ENCODE measurements around the gene HTATIP2. TPM values are rescaled to one million over a fixed set of nuclear protein-coding genes. Genes with fewer than 3 reads are reported as not detected.
"Not testable (repeated sequence)": the region's sequence is repeated elsewhere in the genome, so short reads cannot be mapped to it uniquely, and the experiment has no call there.

HTATIP2 gene
- total and polyA plus RNA-seq, 2 of the 4 experiments (the other 2 are of a cell fraction) = 7.2 to 11.6 TPM

GRCh38 chr11:20364341-20364792, 853 bp downstream of the HTATIP2 start:
- Histone ChIP-seq H4K5ac (ENCODE audit: low read depth, low read length) (peak overlapping the region; percentile 81), H3K79me1 (ENCODE audit: low read depth in 1 of 2, low read length in 2 of 2) (peaks cover 16 to 24% of the 10 kb centered on the region in 2 experiments; a peak in 3 of 4 replicates), H3K9ac (ENCODE audit: low read depth, low read length) (peak overlapping the region; percentile 54), H3K4me1 (ENCODE audit: control insufficient read depth, insufficient read depth, low read length) (peaks cover 16% of the 10 kb centered on the region), H2BK20ac (ENCODE audit: low read depth, low read length) (peak overlapping the region; percentile 35), H2BK15ac (ENCODE audit: low read depth, low read length) (peak overlapping the region; percentile 69; the same call in 2 of the 3 replicates), H3K9me3 (ENCODE audit: control insufficient read depth, insufficient read depth, low read length) (no peaks in the 10 kb centered on the region), H3K23ac (ENCODE audit: low read depth, low read length) (peak overlapping the region; percentile 60), H3K14ac (replicated peaks; ENCODE audit: low read depth, low read length) (peak overlapping the region; percentile 70), H3K36me3 (ENCODE audit: control insufficient read depth, insufficient read depth, low read length) (no peaks in the 10 kb centered on the region), H3K18ac (ENCODE audit: low read depth, low read length) (peak overlapping the region; percentile 72), H2BK5ac (ENCODE audit: low read depth, low read length, poor library complexity, severe bottlenecking) (no peak overlapping the region), H4K91ac (ENCODE audit: insufficient read depth, low read depth, low read length) (peak overlapping the region; percentile 77), H3K27ac (ENCODE audit: insufficient read depth, low read length) (peak overlapping the region; percentile 51), H4K8ac (ENCODE audit: low read depth in 2 of 2, low read length in 2 of 2) (peak overlapping the region; percentile 87 to 94), H2AK9ac (replicated peaks; ENCODE audit: low read depth, low read length, poor library complexity) (peak overlapping the region; percentile 91), H3K56ac (ENCODE audit: extremely low read depth, insufficient read depth, low read length) (peak overlapping the region; percentile 14; the same call in 1 of the 2 replicates), H3K9me1 (ENCODE audit: insufficient read depth, low read length) (peaks cover 4% of the 10 kb centered on the region), H3K4me3 (ENCODE audit: insufficient read depth, low read depth, low read length) (peak overlapping the region; percentile 59), H2AFZ (replicated peaks; ENCODE audit: low read length, poor library complexity) (peak overlapping the region; percentile 95), H3K4me2 (ENCODE audit: low read depth, low read length) (peak overlapping the region; percentile 78), H4K20me1 (ENCODE audit: insufficient read depth, low read length) (no peaks in the 10 kb centered on the region), H2AK5ac (ENCODE audit: low read depth, low read length) (peak overlapping the region; percentile 56), H2BK120ac (ENCODE audit: low read depth, low read length) (peak overlapping the region; percentile 85), H3K27me3 (ENCODE audit: control insufficient read depth, insufficient read depth, low read length) (no peaks in the 10 kb centered on the region), H3K4ac (ENCODE audit: low read depth, low read length) (peak overlapping the region; percentile 91)
- POLR2A ChIA-PET (ENCODE audit: unreplicated experiment) = no interaction called here
- no peak for DNase-seq
- dilution Hi-C loops (cut with HindIII; ENCODE audit: low sequenced_read_pairs, unreplicated experiment) = no loop called here
- WGBS, 2 experiments (ENCODE audit: extremely low coverage in 2 of 2, insufficient read length in 1 of 2) = 69% methylated on average over 5 of the region's 6 CpGs; no CpG with 5 or more reads in 1 of the 2 experiments
- no peak for TF ChIP-seq RFX5 (IDR thresholded peaks at IDR 0.05; ENCODE audit: low read depth, low read length)
- TF ChIP-seq USF2 (IDR thresholded peaks at IDR 0.05; ENCODE audit: low read depth, low read length) = no peak
- no peak for TF ChIP-seq CEBPB (IDR thresholded peaks at IDR 0.05; ENCODE audit: low read depth, low read length)
- TF ChIP-seq MAFK (IDR thresholded peaks at IDR 0.05; ENCODE audit: low read depth, low read length) = no peak
- no peak for TF ChIP-seq POLR2A (IDR thresholded peaks at IDR 0.05; ENCODE audit: low read depth, low read length)
- intact Hi-C loops (cut with micrococcal nuclease) = no loop called here
- CTCF ChIA-PET = interaction anchor here (1.0 to 3.1 kb wide), 4 partner anchors 8 to 236 kb away, joined by 3 to 10 read pairs (median 4); no protein-coding TSS in a partner anchor
- BruUV-seq (replicated peaks) = no TSS peak
- in situ Hi-C loops (cut with MboI; ENCODE audit: low sequenced_read_pairs) = loop anchor here (25.0 kb wide), 1 partner anchor 427 kb away; no protein-coding TSS in a partner anchor
- ATAC-seq (ENCODE audit: low read depth) = no peak

GRCh38 chr11:20365465-20365864, 2.0 kb downstream of the HTATIP2 start:
- Histone ChIP-seq H2AK5ac (ENCODE audit: low read depth, low read length) (peak overlapping the region; percentile 29), H2BK5ac (ENCODE audit: low read depth, low read length, poor library complexity, severe bottlenecking) (peak overlapping the region; percentile 25), H3K79me1 (ENCODE audit: low read depth in 1 of 2, low read length in 2 of 2) (peaks cover 16 to 24% of the 10 kb centered on the region in 2 experiments; a peak in 3 of 4 replicates), H4K91ac (ENCODE audit: insufficient read depth, low read depth, low read length) (peak overlapping the region; percentile 38; the same call in 1 of the 2 replicates), H4K5ac (ENCODE audit: low read depth, low read length) (peak overlapping the region; percentile 23; the same call in 1 of the 2 replicates), H3K4me1 (ENCODE audit: control insufficient read depth, insufficient read depth, low read length) (peaks cover 15% of the 10 kb centered on the region), H3K4ac (ENCODE audit: low read depth, low read length) (peak overlapping the region; percentile 21; the same call in 1 of the 2 replicates), H3K14ac (replicated peaks; ENCODE audit: low read depth, low read length) (0 out of 2 replicates have a peak overlapping the region, but pooled peaks have one; percentile 11), H4K8ac (ENCODE audit: low read depth in 2 of 2, low read length in 2 of 2) (peak overlapping the region in 1 of 2 experiments; percentile 42; a peak in 1 of 4 replicates), H2BK15ac (ENCODE audit: low read depth, low read length) (peak overlapping the region; percentile 29; the same call in 1 of the 3 replicates)
- H3K18ac ChIP-seq (ENCODE audit: low read depth, low read length); H2AFZ ChIP-seq (replicated peaks; ENCODE audit: low read length, poor library complexity); H3K23ac ChIP-seq (ENCODE audit: low read depth, low read length); DNase-seq; ATAC-seq (ENCODE audit: low read depth); H2BK20ac ChIP-seq (ENCODE audit: low read depth, low read length); H2AK9ac ChIP-seq (replicated peaks; ENCODE audit: low read depth, low read length, poor library complexity); H3K9ac ChIP-seq (ENCODE audit: low read depth, low read length); H2BK120ac ChIP-seq (ENCODE audit: low read depth, low read length); H3K9me1 ChIP-seq (ENCODE audit: insufficient read depth, low read length); H3K36me3 ChIP-seq (ENCODE audit: control insufficient read depth, insufficient read depth, low read length); BruUV-seq (replicated peaks); POLR2A ChIA-PET (ENCODE audit: unreplicated experiment); H4K20me1 ChIP-seq (ENCODE audit: insufficient read depth, low read length); H3K27me3 ChIP-seq (ENCODE audit: control insufficient read depth, insufficient read depth, low read length); dilution Hi-C loops (cut with HindIII; ENCODE audit: low sequenced_read_pairs, unreplicated experiment); intact Hi-C loops (cut with micrococcal nuclease); H3K4me2 ChIP-seq (ENCODE audit: low read depth, low read length); H3K56ac ChIP-seq (ENCODE audit: extremely low read depth, insufficient read depth, low read length); H3K9me3 ChIP-seq (ENCODE audit: control insufficient read depth, insufficient read depth, low read length); H3K27ac ChIP-seq (ENCODE audit: insufficient read depth, low read length); H3K4me3 ChIP-seq (ENCODE audit: insufficient read depth, low read depth, low read length): not testable (repeated sequence)
- no CpG with 5 or more reads among the region's 6 CpGs for WGBS, 2 experiments (ENCODE audit: extremely low coverage in 2 of 2, insufficient read length in 1 of 2)
- CTCF ChIA-PET = interaction anchor here (0.7 to 2.1 kb wide), 2 partner anchors 11 to 13 kb away, joined by 5 read pairs; no protein-coding TSS in a partner anchor
- in situ Hi-C loops (cut with MboI; ENCODE audit: low sequenced_read_pairs) = loop anchor here (25.0 kb wide), 1 partner anchor 428 kb away; no protein-coding TSS in a partner anchor

Measured in IMR-90 (cell line).